Activated naive CD8-positive, alpha-beta T cell treated with anti-CD3 and anti-CD28 coated beads, Interleukin-2, amount 10 ng/mL, durations not matched to agents 7 days and 5 days (primary cell): Measurements from ENCODE around the gene VAMP1. TPM values are rescaled to one million over a fixed set of nuclear protein-coding genes. Genes with fewer than 3 reads are reported as not detected.
"Not testable (repeated sequence)": the region's sequence is repeated elsewhere in the genome, so short reads cannot be mapped to it uniquely, and the experiment has no call there.

Source experiments
- ATAC-seq: fragments of 150-1000 bp; cut with Tn5 transposase; one replicate; pipeline ENCODE4 v1.10.0; 2021; ENCODE audit warnings: low read depth, moderate library complexity
- POLR2A ChIA-PET: fragments of 350-600 bp; sonication (Branson Sonifier 250); formaldehyde crosslinking; loops from one replicate; lab custom pipeline; 2021; ENCODE audit warnings: antibody characterized with exemption; lab: Charles Lee
- DNase-seq: peaks from one replicate; pipeline ENCODE4 v3.0.0; 2021
- H3K27ac Mint-ChIP-seq: one replicate; pipeline ENCODE4 v1.8.0; 2022; ENCODE audit warnings: mild to moderate bottlenecking, mixed read lengths
- H3K27me3 Mint-ChIP-seq: one replicate; pipeline ENCODE4 v1.8.0; 2022; ENCODE audit warnings: mild to moderate bottlenecking, moderate library complexity, mixed read lengths
- H3K36me3 Mint-ChIP-seq: one replicate; pipeline ENCODE4 v1.8.0; 2021; ENCODE audit warnings: mild to moderate bottlenecking, mixed read lengths
- H3K4me1 Mint-ChIP-seq: one replicate; pipeline ENCODE4 v1.8.0; 2021; ENCODE audit warnings: mixed read lengths
- H3K4me3 Mint-ChIP-seq: one replicate; pipeline ENCODE4 v1.8.0; 2022; ENCODE audit warnings: mild to moderate bottlenecking, moderate library complexity, mixed read lengths
- H3K9me3 Mint-ChIP-seq: one replicate; pipeline ENCODE4 v1.8.0; 2021; ENCODE audit warnings: mixed read lengths
- total RNA-seq, 2 experiments: library from RNA; stranded (reverse); gene quantifications; one replicate each; pipeline ENCODE4 v1.2.3, GENCODE V29; 2021

The VAMP1 gene, protein sequence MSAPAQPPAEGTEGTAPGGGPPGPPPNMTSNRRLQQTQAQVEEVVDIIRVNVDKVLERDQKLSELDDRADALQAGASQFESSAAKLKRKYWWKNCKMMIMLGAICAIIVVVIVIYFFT
- total RNA-seq = 10 to 100 TPM; 65.5 to 72.1 TPM

DNA sequence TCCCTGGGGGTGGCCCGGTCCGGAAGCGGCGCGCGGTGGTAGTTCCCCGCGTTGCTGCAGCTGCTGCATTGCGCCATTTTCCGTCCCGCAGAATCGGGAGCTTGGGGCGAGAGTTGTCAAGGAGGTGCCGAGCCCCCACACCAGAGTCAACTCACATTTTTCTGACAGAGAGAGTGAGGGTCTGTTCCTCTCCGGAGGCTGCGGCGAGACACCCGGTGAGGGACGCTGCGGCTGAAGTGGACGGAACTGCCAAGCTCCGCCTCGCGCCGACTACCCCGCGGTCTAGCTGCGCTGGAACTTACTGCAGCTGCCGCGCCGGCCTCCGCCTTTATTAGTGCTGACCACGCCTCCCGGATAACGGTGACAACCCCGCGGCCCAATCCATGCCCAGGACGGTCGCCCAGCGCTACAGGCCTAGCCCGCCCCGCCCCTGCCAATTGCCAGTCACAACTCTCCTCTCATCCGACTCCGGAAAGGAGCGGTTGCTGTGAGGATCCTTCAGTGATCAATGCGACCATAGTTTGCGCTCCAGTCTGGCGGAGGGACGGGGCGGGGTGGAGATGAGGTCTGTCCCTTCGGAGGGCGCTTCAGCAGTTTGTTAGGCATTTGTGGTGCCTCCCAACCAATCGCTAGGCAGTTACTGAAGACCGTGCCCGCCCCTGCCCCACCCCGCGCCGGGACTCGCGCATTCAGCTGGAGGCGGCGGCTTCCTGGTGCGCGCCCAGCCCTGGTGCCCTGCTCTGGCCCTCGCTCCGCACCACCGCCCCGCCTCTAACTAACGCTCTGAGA, at the start of gene VAMP1:
VAMP1 (minus strand) TSS at position 303 of the 789 bp plus-strand sequence; CDS start at position 157, 146 bp downstream.
- peaks cover 8% of the 10 kb centered on the region for H3K27me3 Mint-ChIP-seq
- peak within 1 kb of the TSS; percentile 88 for H3K27ac Mint-ChIP-seq
- H3K4me1 Mint-ChIP-seq = peaks cover 43% of the 10 kb centered on the region
- peak within 1 kb of the TSS; percentile 95 for H3K4me3 Mint-ChIP-seq
- DNase-seq (peak; percentile 97), ATAC-seq (peak; percentile 91)
- no peaks in the 10 kb centered on the region for H3K9me3 Mint-ChIP-seq
- POLR2A ChIA-PET = interaction anchor here (0.5 to 4.9 kb wide), 53 partner anchors 10 to 473 kb away, joined by 3 to 108 read pairs (median 4); partner anchors contain the start of genes C12orf57, CD27, COPS7A and GAPDH
- peaks cover 10% of the 10 kb centered on the region for H3K36me3 Mint-ChIP-seq

DNA sequence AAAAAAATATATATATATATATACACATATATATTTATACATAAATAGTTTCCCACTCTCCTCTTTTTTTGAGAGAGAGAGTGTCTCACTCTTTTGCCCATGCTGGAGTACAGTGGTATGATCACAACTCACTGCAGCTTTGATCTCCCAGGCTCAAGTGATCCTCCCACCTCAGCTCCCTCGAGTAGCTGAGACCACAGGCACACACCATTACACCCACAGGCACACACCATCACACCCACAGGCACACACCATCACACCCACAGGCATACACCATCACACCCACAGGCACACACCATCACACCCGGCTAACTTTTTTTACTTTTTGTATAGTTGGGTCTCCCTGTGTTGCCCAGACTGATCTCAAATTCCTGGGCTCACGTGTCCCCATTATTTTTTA, 49.7 kb upstream of the VAMP1 start:
- DNase-seq (no peak), ATAC-seq (peak; percentile 22)
- no peak overlapping the region for H3K4me3 Mint-ChIP-seq
- H3K27ac Mint-ChIP-seq = peak overlapping the region; percentile 68
- peaks cover 7% of the 10 kb centered on the region for H3K4me1 Mint-ChIP-seq
- peaks cover 63% of the 10 kb centered on the region for H3K36me3 Mint-ChIP-seq
- peaks cover 2% of the 10 kb centered on the region for H3K9me3 Mint-ChIP-seq
- H3K27me3 Mint-ChIP-seq = no peaks in the 10 kb centered on the region
- POLR2A ChIA-PET = interaction anchor here (0.7 kb wide), 1 partner anchor 9 kb away, joined by 3 read pairs; no protein-coding TSS in a partner anchor

DNA sequence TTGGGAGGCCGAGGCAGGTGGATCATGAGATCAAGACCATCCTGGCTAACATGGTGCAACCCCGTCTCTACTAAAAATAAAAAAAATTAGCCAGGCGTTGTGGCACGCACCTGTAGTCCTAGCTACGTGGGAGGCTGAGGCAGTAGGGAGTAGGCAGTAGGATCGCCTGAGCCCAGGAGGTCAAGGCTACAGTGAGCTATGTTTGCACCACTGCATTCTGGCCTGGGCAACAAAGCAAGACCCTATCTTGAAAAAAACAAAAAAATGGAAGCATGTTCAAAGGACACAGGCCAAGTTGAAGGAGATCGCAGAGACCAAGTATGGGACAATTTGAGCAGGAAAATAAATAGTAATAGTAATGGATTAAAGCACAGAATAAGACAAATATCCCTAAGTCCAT, 37.6 kb upstream of the VAMP1 start:
- POLR2A ChIA-PET = interaction anchor here (0.7 to 1.1 kb wide), 4 partner anchors 26 to 215 kb away, joined by 3 read pairs; partner anchors contain the start of gene GAPDH
- DNase-seq (no peak), ATAC-seq (no peak)
- Mint-ChIP-seq H3K4me3 (no peak overlapping the region), H3K27me3 (no peaks in the 10 kb centered on the region), H3K4me1 (peaks cover 6% of the 10 kb centered on the region), H3K27ac (no peak overlapping the region), H3K9me3 (no peaks in the 10 kb centered on the region), H3K36me3 (peaks cover 37% of the 10 kb centered on the region)

DNA sequence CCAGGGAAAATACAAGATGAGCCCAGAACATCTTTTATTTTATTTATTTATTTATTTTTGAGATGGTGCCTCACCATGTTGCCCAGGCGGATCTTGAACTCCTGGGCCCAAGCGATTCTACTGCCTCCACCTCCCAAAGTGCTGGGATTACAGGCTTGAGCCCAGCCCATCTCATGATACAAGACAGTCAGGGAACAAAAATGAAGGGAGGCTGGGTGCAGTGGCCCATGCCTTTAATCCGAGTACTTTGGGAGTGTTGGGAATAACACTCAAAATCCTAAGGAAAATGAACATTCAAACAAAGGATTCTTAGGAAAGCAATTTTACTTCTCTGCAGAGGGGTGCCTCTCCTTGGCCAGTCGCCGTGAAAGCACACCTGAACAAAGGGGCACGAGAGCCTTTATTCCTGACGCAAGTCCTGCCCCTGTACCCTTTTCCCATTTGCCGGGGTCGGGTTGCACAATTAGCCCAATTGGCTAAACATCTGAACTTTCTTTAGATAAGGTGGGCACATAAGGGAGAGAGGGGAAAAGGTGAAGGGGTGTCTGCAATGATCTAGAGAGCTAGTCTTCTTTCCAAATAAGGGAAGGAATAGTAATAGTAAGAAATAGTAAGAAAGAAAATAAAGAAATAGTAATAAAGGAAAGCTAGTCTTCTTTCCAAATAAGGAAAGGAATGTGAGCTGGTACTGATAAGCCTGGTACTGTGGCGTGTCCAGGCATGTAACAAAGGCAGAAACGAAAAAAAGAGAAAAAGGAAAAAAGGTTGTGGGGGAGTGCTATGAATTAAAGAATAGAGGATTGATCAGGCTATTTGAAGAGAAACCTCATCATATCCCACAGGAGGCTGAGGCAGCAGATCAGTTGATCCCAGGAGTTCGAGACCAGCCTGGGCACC, 36.9 kb upstream of the VAMP1 start:
- POLR2A ChIA-PET = interaction anchor here (0.8 to 1.2 kb wide), 4 partner anchors 10 to 30 kb away, joined by 3 read pairs; partner anchors contain the start of gene GAPDH
- no peak for DNase-seq
- Mint-ChIP-seq H3K27ac (no peak overlapping the region), H3K4me3 (no peak overlapping the region), H3K9me3 (no peaks in the 10 kb centered on the region), H3K4me1 (peaks cover 7% of the 10 kb centered on the region), H3K27me3 (no peaks in the 10 kb centered on the region), H3K36me3 (peaks cover 32% of the 10 kb centered on the region)
- ATAC-seq = no peak

DNA sequence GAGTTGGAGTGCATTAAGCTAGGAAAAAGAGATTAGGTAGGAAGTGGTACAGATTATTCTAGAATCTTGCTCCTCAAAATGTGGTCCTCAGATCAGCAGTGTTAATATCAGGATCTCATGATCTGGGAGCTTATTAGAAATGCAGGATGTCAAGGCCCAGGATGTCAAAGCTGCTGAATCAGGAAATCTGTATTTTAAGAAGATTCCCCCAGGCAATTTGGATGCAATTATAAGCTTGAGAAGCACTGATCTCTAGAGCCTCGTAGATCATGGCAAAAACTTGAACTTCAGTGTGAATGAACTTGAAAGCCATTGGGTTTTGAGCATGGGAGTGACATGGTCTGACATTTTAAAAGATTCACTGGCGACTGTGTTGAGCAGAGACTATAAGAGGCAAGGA, 30.0 kb upstream of the VAMP1 start:
- no peak overlapping the region for H3K27ac Mint-ChIP-seq
- no peak overlapping the region for H3K4me3 Mint-ChIP-seq
- ATAC-seq (no peak), DNase-seq (no peak)
- H3K27me3 Mint-ChIP-seq = no peaks in the 10 kb centered on the region
- peaks cover 22% of the 10 kb centered on the region for H3K36me3 Mint-ChIP-seq
- H3K9me3 Mint-ChIP-seq = no peaks in the 10 kb centered on the region
- H3K4me1 Mint-ChIP-seq = peaks cover 18% of the 10 kb centered on the region
- POLR2A ChIA-PET = interaction anchor here (0.8 to 1.7 kb wide), 5 partner anchors 30 to 75 kb away, joined by 3 to 5 read pairs (median 4); partner anchors contain the start of genes GAPDH and VAMP1

DNA sequence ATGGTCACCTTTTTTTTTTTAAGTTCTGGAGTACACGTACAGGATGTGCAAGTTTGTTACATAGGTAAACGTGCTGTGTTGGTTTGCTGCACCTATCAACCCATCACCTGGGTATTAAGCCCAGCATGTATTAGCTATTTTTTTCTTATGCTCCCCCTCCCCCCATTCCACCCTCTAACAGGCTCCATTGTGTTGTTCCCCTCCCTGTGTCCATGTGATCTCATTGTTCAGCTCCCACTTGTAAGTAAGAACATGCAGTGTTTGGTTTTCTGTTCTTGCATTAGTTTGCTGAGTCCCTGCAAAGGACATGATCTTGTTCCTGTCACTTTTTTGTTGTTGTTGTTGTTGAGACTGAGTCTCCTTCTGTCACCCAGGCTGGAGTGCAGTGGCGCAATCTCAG, 26.8 kb upstream of the VAMP1 start:
- not testable (repeated sequence) for ATAC-seq, H3K27me3 Mint-ChIP-seq, H3K9me3 Mint-ChIP-seq, DNase-seq, H3K27ac Mint-ChIP-seq
- H3K36me3 Mint-ChIP-seq = peaks cover 21% of the 10 kb centered on the region
- POLR2A ChIA-PET = interaction anchor here (0.6 to 3.9 kb wide), 7 partner anchors 9 to 44 kb away, joined by 3 to 36 read pairs (median 4); partner anchors contain the start of gene GAPDH
- H3K4me1 Mint-ChIP-seq = peaks cover 23% of the 10 kb centered on the region
- peak overlapping the region; percentile 56 for H3K4me3 Mint-ChIP-seq

DNA sequence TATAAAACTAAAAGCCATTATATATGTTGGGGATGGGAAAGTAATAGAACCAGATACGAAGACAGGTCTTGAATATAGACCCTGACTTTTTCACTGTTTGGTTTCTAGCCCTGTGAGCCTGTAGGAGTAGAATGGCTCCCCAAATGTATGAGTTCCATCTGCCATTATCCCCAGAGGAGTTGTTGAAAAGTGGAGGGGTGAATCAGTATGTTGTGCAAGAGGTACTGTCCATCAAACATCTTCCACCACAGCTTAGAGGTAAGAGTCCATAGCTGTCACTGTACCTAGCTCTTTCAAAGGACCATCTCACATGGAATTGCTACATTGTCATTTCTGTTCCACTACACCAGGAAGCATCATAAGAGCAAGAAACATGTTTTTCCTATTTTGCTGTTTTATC, 24.5 kb upstream of the VAMP1 start:
- H3K9me3 Mint-ChIP-seq = no peaks in the 10 kb centered on the region
- peaks cover 28% of the 10 kb centered on the region for H3K36me3 Mint-ChIP-seq
- H3K27me3 Mint-ChIP-seq = no peaks in the 10 kb centered on the region
- peak overlapping the region; percentile 97 for H3K27ac Mint-ChIP-seq
- no peak for DNase-seq
- no peak for ATAC-seq
- POLR2A ChIA-PET = interaction anchor here (0.6 to 5.6 kb wide), 16 partner anchors 9 to 169 kb away, joined by 3 to 108 read pairs (median 3); partner anchors contain the start of genes GAPDH, NOP2 and VAMP1
- H3K4me3 Mint-ChIP-seq = peak overlapping the region; percentile 96
- peaks cover 28% of the 10 kb centered on the region for H3K4me1 Mint-ChIP-seq

DNA sequence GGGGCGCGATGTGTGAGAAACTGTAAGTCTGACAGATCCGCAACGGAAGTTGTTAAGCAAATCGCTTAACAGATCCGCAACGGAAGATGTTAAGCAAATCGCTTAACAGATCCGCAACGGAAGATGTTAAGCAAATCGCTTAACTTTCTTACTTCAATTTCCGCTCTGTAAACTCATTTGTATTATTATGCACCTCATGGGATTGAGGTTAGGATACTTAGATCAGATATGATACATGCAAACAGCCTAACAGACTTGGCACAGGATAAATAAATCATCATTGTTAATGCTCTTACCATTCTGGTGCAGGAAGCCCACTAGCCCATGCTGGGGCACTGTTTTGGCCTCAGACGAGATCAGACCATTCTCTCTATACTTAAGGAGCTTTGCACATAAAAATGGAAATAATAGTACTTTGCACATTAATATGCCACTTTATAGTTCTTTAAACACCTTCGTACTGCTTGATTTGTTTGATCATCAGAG, 23.8 kb upstream of the VAMP1 start:
- peak; percentile 5 for ATAC-seq
- Mint-ChIP-seq H3K27ac (peak overlapping the region; percentile 97), H3K4me1 (peaks cover 28% of the 10 kb centered on the region), H3K4me3 (peak overlapping the region; percentile 96), H3K36me3 (peaks cover 28% of the 10 kb centered on the region), H3K27me3 (no peaks in the 10 kb centered on the region), H3K9me3 (no peaks in the 10 kb centered on the region)
- POLR2A ChIA-PET = interaction anchor here (0.6 to 5.6 kb wide), 15 partner anchors 8 to 118 kb away, joined by 3 to 108 read pairs (median 3); partner anchors contain the start of genes GAPDH, NOP2 and VAMP1
- no peak for DNase-seq

DNA sequence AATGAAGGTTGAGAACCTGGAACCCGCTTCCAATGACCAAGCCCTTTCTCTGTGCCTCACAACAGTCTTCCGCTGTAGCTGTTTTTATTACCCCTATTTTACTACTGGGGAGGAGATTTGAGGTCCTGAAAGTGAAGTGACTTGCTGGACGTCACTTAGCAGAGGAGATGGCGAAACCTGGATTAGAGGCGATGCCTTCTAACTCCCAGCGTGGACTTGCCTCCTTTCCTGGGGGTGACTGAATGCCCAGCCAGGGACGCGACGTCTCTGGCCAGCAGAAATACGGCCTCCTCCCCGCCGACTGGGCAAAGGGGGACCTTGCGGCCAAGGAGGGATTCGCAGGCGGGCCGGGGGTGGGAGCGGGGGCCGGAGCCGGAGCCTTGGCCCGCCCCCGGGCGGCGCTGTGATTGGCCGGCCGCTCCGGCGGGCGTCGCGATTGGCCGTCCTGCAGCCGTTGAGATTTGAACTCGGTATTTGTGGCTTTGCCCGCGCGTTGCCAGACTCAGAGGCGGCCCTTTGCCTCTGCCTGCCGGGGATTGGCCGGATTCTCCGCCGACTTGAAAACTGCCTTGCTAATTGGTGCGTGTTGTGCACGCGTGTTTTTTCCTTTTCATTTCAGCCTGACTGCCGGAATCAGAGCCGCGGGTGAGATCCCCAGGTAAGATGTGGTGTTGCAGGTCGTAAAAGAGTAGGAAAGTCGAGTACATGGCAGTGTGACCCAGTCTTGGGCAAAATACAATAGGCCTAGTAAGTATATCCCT, 23.2 kb upstream of the VAMP1 start, which contains the start of gene NCAPD2:
NCAPD2 (plus strand) TSS at position 606 of the 761 bp plus-strand sequence. CDS start 997 bp downstream, outside the sequence.
- peak; percentile 94 for DNase-seq
- Mint-ChIP-seq H3K4me1 (peaks cover 28% of the 10 kb centered on the region), H3K4me3 (peak within 1 kb of the TSS; percentile 97), H3K36me3 (peaks cover 25% of the 10 kb centered on the region), H3K27ac (peak within 1 kb of the TSS; percentile 97), H3K9me3 (no peaks in the 10 kb centered on the region), H3K27me3 (no peaks in the 10 kb centered on the region)
- POLR2A ChIA-PET = interaction anchor here (0.6 to 5.6 kb wide), 30 partner anchors 9 to 453 kb away, joined by 3 to 108 read pairs (median 4); partner anchors contain the start of genes COPS7A, GAPDH, MLF2 and SPSB2
- peak; percentile 87 for ATAC-seq

DNA sequence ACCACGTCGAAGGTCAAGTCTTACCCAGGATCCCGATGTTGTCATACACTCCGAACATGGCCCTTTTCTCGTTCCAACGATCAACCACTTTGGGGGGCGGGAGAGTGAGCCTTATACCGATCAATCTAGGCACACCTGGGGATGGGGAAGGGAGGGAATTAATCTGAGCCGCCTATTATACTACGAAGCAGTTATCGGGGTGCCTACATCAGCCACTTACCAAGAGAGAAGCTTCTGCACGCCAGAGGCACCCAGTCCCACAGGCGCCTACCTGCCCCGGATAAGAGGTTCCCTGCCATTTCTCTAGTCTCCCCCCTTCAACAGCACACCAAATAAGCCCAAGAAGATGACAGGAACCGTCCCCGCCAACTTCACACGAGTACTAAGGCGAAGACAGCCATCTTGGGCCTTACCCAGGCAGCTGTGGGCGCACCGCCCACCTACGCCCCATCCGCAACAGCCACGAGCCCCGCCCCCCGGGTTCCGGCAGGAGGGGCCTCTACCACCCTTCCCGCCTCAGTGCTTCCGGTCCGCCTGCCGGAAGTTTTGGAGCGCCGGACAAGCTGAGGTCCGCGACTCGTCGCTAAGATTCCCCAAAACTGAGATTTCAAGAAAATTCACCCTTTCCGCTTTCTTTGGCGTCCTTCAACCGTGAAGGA, 22.5 kb upstream of the VAMP1 start, which contains the start of gene MRPL51:
MRPL51 (minus strand) TSS at position 425 of the 659 bp plus-strand sequence; CDS start at position 299, 126 bp downstream.
- Mint-ChIP-seq H3K27me3 (no peaks in the 10 kb centered on the region), H3K4me3 (peak within 1 kb of the TSS; percentile 97), H3K36me3 (peaks cover 24% of the 10 kb centered on the region), H3K9me3 (no peaks in the 10 kb centered on the region), H3K27ac (peak within 1 kb of the TSS; percentile 97), H3K4me1 (peaks cover 25% of the 10 kb centered on the region)
- DNase-seq (peak; percentile 99), ATAC-seq (peak; percentile 66)
- POLR2A ChIA-PET = interaction anchor here (0.6 to 5.6 kb wide), 23 partner anchors 9 to 453 kb away, joined by 3 to 108 read pairs (median 4); partner anchors contain the start of genes COPS7A, GAPDH, MLF2 and SPSB2

DNA sequence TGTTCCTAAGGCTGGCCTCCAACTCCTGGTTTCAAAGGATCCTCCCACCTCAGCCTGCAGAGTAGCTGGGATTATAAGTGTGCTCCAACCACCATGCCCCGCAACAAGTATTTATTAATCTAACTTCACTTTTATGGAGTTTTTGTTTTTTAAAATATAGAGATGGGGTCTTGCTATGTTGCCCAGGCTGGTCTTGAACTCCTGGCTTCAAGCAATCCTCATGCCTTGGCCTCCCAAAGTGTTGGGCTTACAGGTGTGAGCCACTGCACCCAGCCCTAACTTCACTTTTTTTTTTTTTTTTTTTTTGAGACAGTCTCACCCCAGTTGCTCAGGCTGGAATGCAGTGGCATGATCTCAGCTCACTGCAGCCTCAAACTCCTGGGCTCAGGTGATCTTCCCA, 20.2 kb upstream of the VAMP1 start:
- Mint-ChIP-seq H3K4me1 (peaks cover 14% of the 10 kb centered on the region), H3K36me3 (peaks cover 14% of the 10 kb centered on the region)
- H3K27ac Mint-ChIP-seq, H3K4me3 Mint-ChIP-seq, H3K27me3 Mint-ChIP-seq, H3K9me3 Mint-ChIP-seq, DNase-seq, ATAC-seq: not testable (repeated sequence)
- POLR2A ChIA-PET = interaction anchor here (0.8 to 5.6 kb wide), 3 partner anchors 20 to 233 kb away, joined by 3 to 108 read pairs (median 44); partner anchors contain the start of genes COPS7A, GAPDH and VAMP1
